Stimulated activated CD4-positive, alpha-beta T cell treated with anti-CD3 and anti-CD28 coated beads, Interleukin-15, amount 100 ng/mL, for 1 hour (primary cell): ENCODE measurements around the gene MRTFA.
"Not testable (repeated sequence)": the region's sequence is repeated elsewhere in the genome, so short reads cannot be mapped to it uniquely, and the experiment has no call there.

Experiments used
- DNase-seq, 2 donors: peaks; one replicate each; pipeline ENCODE4 v3.0.0-alpha.2; 2020; ENCODE audit warnings: low read depth in 1 of 2, low spot score in 1 of 2

Gene MRTFA

GRCh38 chr22:40597526-40598430, 38.7 kb downstream of the MRTFA start:
- DNase-seq = no peak

DNA sequence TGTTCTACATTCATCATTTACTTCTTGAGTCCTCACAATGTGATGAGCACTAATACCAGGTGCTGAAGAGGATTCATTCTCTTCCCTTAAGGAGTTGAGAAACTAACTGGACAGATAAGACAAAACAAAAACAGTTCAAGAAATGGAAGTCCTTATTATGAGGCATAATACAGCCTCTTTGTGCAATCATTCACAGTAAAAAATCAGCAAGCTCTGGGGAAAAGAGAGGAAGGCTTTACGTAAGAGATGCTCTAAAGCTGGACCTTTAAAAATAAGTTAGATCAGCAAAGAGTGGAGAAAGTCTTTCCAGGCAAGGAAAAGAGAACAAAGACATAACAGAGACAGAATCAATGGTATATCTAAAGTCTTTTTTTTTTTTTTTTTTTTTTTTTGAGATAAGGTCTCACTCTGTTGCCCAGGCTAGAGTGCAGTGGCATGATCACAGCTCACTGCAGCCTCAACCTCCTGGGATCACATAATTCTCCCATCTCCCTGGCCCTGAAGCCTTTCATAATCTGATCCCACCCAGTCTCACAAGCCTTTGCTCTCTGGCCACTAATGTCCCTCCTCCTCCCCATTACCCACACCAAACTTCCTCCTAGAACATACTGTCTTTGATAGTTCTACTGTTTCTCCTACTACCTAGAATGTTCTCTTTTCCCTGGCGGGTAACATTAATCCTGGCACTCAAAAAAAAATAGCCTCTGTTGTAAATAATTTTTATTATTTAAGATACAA, 40.9 kb downstream of the MRTFA start:
- no peak for DNase-seq

DNA sequence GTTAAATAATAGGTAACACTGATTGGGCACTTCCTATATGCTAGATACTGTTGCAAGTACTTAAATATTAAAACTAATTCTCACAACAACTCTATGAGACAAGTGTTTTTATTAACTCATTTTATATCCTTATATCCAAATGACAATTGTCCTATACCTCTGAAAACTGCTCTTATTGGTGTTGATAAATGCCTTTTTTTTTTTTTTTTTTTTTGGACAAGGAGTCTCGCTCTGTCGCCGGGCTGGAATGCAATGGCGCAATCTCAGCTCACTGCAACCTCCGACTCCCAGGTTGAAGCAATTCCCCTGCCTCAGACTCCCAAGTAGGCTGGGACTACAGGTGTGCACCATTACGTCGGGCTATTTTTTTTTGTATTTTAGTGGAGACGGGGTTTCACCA, 41.6 kb downstream of the MRTFA start:
- no peak for DNase-seq

- no peak for DNase-seq
Measured at GRCh38 chr22:40594346-40594745, 42.2 kb downstream of the MRTFA start.

DNA sequence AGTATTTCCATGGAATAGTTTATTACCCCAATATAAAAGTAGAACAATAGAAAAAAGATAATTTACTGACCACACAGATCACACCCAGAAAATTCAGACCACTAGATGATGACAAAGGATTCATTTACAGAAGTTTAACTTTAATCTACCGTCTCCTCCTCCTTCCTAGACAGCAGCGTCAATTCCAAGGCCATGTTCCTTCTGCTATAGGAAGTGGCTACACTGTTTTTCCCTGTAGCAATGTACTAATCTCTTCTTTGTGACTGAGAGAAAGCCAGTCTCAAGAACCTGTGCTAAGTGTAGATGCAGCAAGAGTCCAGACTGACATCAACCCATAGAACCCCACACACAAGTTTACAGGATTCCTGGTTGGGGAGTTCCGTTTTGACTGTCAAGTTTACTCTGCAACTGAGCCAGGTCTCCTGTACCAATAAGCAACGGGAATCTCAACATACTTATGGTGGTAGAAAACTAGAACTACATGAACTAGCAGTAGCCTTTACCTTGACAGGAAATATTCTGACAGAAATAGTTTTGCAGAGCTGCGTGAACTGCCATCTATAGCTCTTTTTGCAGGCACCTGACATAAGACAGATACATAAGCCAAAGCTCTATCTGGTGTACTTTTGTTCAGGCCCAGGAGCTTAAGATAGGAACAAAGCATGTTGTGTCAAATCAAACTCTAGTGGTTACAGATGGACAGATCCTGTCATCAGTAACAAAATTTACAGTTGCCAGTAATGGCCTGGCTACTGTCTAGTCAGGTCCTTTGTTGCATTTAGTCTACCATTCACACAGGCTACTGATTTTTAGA, 42.9 kb downstream of the MRTFA start:
- no peak for DNase-seq

GRCh38 chr22:40592352-40593113, 44.0 kb downstream of the MRTFA start:
- DNase-seq = no peak

GRCh38 chr22:40588726-40589125, 47.8 kb downstream of the MRTFA start:
- no peak for DNase-seq

- DNase-seq = no peak
Measured at GRCh38 chr22:40586781-40587180, 49.7 kb downstream of the MRTFA start.

- no peak for DNase-seq
Measured at GRCh38 chr22:40585310-40585751, 51.2 kb downstream of the MRTFA start.

- not testable (repeated sequence) for DNase-seq
Measured at GRCh38 chr22:40584766-40585165, 51.8 kb downstream of the MRTFA start.

GRCh38 chr22:40583053-40583741, 53.3 kb downstream of the MRTFA start:
- DNase-seq = no peak

DNA sequence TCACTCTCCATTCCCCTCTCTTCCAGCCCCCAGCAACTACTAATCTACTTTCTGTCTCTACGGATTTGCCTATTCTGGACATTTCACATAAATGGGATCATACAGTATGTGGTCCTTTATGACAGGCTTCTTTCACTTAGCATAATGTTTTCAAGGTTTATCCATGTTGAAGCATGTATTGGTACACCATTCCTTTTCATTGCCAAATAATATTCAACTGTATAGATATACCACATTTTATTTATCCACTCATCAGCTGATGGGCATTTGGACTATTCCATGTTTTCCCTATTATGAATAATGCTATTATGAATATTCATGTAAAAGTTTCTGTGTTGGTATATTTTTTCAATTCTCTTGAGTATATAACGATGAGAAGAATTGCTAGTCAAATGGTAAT, 54.5 kb downstream of the MRTFA start:
- no peak for DNase-seq

DNA sequence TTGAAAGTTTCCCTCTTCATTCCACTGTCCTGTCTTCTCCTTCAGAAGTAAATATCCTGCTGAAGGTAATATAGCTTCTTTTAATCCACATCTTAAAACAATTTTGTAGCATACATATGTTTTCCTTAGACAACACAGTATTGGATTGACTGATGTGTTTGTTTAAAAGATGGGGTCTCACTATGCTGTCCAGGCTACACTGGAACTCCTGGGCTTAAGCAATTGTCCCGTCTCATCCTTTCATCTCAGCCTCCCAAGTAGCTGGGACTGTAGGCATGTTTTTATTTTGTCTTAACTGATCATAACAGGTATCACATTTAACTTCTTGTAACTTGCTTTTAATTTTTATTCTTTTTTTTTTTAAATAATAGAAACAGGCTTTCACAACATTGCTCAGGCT, 55.9 kb downstream of the MRTFA start:
- no peak for DNase-seq

DNA sequence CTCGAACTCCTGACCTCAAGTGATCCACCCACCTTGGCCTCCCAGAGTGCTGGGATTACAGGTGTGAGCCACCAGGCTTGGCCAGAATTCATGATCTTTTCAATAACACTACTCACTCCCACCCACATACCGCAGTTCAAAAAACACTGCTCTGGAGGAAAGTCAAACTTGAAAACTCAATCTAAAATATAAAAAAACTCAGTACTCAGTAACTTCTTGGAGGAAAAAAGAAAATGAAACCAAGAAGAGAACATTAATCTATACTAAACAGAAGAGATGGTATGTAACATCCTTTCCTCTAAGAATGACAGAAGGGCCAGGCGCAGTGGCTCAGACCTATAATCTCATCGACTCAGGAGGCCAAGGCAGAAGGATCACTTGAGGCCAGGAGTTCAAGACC, 58.3 kb downstream of the MRTFA start:
- DNase-seq = no peak

- DNase-seq = no peak
Measured at GRCh38 chr22:40572976-40573375, 63.5 kb downstream of the MRTFA start.

GRCh38 chr22:40571887-40572286, 64.6 kb downstream of the MRTFA start:
- DNase-seq = no peak

GRCh38 chr22:40567626-40568328, 68.7 kb downstream of the MRTFA start:
- no peak for DNase-seq

GRCh38 chr22:40567106-40567505, 69.4 kb downstream of the MRTFA start:
- no peak for DNase-seq

- no peak for DNase-seq
Measured at GRCh38 chr22:40560994-40561515, 75.5 kb downstream of the MRTFA start.
